Measurements from ENCODE around the gene AOX1.
"Not testable (repeated sequence)": the region's sequence is repeated elsewhere in the genome, so short reads cannot be mapped to it uniquely, and the experiment has no call there.

The AOX1 gene

GRCh38 chr2:200631287-200631686 is 45.5 kb downstream of the AOX1 start:
- DNase-seq: no peak

GRCh38 chr2:200634231-200634964 is 48.6 kb downstream of the AOX1 start:
- DNase-seq: no peak

- no peak for DNase-seq
Observed at GRCh38 chr2:200635251-200635650, 49.4 kb downstream of the AOX1 start.

- DNase-seq: no peak
Observed at GRCh38 chr2:200637901-200638300, 52.1 kb downstream of the AOX1 start.

- DNase-seq: no peak
Observed at GRCh38 chr2:200640176-200640575, 54.4 kb downstream of the AOX1 start.

- no peak for DNase-seq
Observed at GRCh38 chr2:200640901-200641300, 55.1 kb downstream of the AOX1 start.

GRCh38 chr2:200648518-200649281 is 62.9 kb downstream of the AOX1 start:
- DNase-seq: not testable (repeated sequence)

GRCh38 chr2:200649724-200650123 is 63.9 kb downstream of the AOX1 start:
- no peak for DNase-seq

- DNase-seq: no peak
Observed at GRCh38 chr2:200650195-200650594, 64.4 kb downstream of the AOX1 start.

GRCh38 chr2:200652158-200652557 is 66.3 kb downstream of the AOX1 start:
- no peak for DNase-seq

- DNase-seq: no peak
Observed at GRCh38 chr2:200653021-200653420, 67.2 kb downstream of the AOX1 start.

GRCh38 chr2:200654823-200655222 is 69.0 kb downstream of the AOX1 start:
- no peak for DNase-seq

GRCh38 chr2:200655918-200656580 is 70.2 kb downstream of the AOX1 start:
- DNase-seq: no peak

- no peak for DNase-seq
Observed at GRCh38 chr2:200658278-200658864, 72.6 kb downstream of the AOX1 start.

GRCh38 chr2:200659410-200659809 is 73.6 kb downstream of the AOX1 start:
- DNase-seq: no peak

- no peak for DNase-seq
Observed at GRCh38 chr2:200661477-200661876, 75.7 kb downstream of the AOX1 start.

- DNase-seq: no peak
Observed at GRCh38 chr2:200662727-200663126, 76.9 kb downstream of the AOX1 start.

- no peak for DNase-seq
Observed at GRCh38 chr2:200664770-200665494, 79.1 kb downstream of the AOX1 start.

- DNase-seq: no peak
Observed at GRCh38 chr2:200665626-200666453, 80.0 kb downstream of the AOX1 start.

GRCh38 chr2:200667413-200667812 is 81.6 kb downstream of the AOX1 start:
- no peak for DNase-seq

- no peak for DNase-seq
Observed at GRCh38 chr2:200668478-200668877, 82.7 kb downstream of the AOX1 start.

- DNase-seq: no peak
Observed at GRCh38 chr2:200669308-200669707, 83.5 kb downstream of the AOX1 start.
